GM18498 (cell line): Measurements from ENCODE around the gene TBC1D19.
A peak's percentile ranks its signal among the peaks of the same experiment; 100 is the strongest.
"Not testable (repeated sequence)": the region's sequence is repeated elsewhere in the genome, so short reads cannot be mapped to it uniquely, and the experiment has no call there.

ENCODE experiments used
- ATAC-seq: cut with Tn5 transposase; IDR thresholded peaks from one replicate; pipeline ENCODE4 v1.9.1; 2021; ENCODE audit warnings: mild to moderate bottlenecking, moderate library complexity; ENCODE audit not compliant: unreplicated experiment

Gene TBC1D19

GRCh38 chr4:26583865-26584652 lies at the start of gene TBC1D19:
Gene TBC1D19 (plus strand): TSS chr4:26584084. CDS start chr4:26584194, 110 bp downstream.
- peak; percentile 100 for ATAC-seq

GRCh38 chr4:26542991-26543390 lies 40.9 kb upstream of the TBC1D19 start:
- no peak for ATAC-seq

- no peak for ATAC-seq
These were observed 39.5 kb upstream of the TBC1D19 start for GRCh38 chr4:26544421-26544820.

GRCh38 chr4:26548379-26548778 lies 35.5 kb upstream of the TBC1D19 start:
- not testable (repeated sequence) for ATAC-seq

- no peak for ATAC-seq
These were observed 26.7 kb upstream of the TBC1D19 start for GRCh38 chr4:26557164-26557563.

- no peak for ATAC-seq
These were observed 25.6 kb upstream of the TBC1D19 start for GRCh38 chr4:26558166-26558895.

GRCh38 chr4:26566133-26566532 lies 17.8 kb upstream of the TBC1D19 start:
- no peak for ATAC-seq

GRCh38 chr4:26568446-26568994 lies 15.4 kb upstream of the TBC1D19 start:
- ATAC-seq: no peak

GRCh38 chr4:26570596-26570995 lies 13.3 kb upstream of the TBC1D19 start:
- ATAC-seq: no peak

- ATAC-seq: no peak
These were observed 10.5 kb upstream of the TBC1D19 start for GRCh38 chr4:26573389-26573794.

GRCh38 chr4:26574563-26574962 lies 9.3 kb upstream of the TBC1D19 start:
- ATAC-seq: no peak

GRCh38 chr4:26576231-26576739 lies 7.6 kb upstream of the TBC1D19 start:
- ATAC-seq: no peak

GRCh38 chr4:26577066-26577465 lies 6.8 kb upstream of the TBC1D19 start:
- no peak for ATAC-seq

GRCh38 chr4:26579169-26579568 lies 4.7 kb upstream of the TBC1D19 start:
- ATAC-seq: no peak

GRCh38 chr4:26581341-26581740 lies 2.5 kb upstream of the TBC1D19 start:
- ATAC-seq: not testable (repeated sequence)

- peak; percentile 59 for ATAC-seq
These were observed 383 bp upstream of the TBC1D19 start for GRCh38 chr4:26583538-26583864.

- ATAC-seq: no peak
These were observed 841 bp downstream of the TBC1D19 start for GRCh38 chr4:26584725-26585124.

- ATAC-seq: no peak
These were observed 5.8 kb downstream of the TBC1D19 start for GRCh38 chr4:26589705-26590104.

- ATAC-seq: no peak
These were observed 6.8 kb downstream of the TBC1D19 start for GRCh38 chr4:26590639-26591038.

GRCh38 chr4:26593557-26593956 lies 9.7 kb downstream of the TBC1D19 start:
- ATAC-seq: not testable (repeated sequence)

- no peak for ATAC-seq
These were observed 10.5 kb downstream of the TBC1D19 start for GRCh38 chr4:26594371-26594770.

- ATAC-seq: no peak
These were observed 10.9 kb downstream of the TBC1D19 start for GRCh38 chr4:26594778-26595177.
